Measurements from ENCODE around the gene GH2.

GH2 gene

DNA sequence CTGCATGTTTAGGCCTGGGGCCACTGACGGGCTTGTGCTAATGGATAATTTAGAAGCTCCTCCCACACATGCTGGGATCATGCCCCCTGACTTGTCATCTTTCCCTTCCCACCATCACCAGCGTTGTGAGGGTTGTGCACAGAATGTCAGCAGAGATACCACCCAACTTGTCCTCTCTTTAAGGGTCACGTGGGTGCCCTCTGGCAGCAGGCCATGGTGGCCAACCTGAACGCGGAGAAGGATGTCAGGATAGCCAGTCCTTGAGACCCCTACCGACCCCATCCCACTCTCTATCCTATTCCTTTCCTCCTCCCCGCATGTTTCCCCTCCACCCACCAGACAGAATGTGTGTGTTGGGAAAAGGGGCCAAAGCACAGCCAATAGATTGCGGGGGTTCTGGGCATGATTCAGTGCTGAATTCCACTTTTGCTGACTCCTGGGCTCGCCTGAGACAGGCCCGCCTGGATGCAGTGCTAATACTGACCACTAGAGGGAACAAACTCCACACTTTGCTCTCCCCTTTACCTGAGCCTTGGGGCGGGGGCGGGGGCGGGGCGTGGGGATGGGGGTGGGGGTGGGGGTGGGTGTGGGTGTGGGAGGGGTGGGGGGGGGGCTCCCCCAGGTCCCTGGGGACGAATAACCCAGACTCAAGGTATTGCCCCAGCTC lies at the start of gene GH2:
GH2 (minus strand) TSS at position 10 of the 667 bp plus-strand sequence. CDS start 143 bp downstream, outside the sequence.
- Histone ChIP-seq H3K4me2 (no peak within 1 kb of the TSS), H3K4me1 (peaks cover 0 to 12% (median 5%) of the 10 kb centered on the region in 10 experiments; a peak in 5 of 20 replicates)
- TF ChIP-seq Cebpa-rat (IDR thresholded peaks at IDR 0.05) = no peak

DNA sequence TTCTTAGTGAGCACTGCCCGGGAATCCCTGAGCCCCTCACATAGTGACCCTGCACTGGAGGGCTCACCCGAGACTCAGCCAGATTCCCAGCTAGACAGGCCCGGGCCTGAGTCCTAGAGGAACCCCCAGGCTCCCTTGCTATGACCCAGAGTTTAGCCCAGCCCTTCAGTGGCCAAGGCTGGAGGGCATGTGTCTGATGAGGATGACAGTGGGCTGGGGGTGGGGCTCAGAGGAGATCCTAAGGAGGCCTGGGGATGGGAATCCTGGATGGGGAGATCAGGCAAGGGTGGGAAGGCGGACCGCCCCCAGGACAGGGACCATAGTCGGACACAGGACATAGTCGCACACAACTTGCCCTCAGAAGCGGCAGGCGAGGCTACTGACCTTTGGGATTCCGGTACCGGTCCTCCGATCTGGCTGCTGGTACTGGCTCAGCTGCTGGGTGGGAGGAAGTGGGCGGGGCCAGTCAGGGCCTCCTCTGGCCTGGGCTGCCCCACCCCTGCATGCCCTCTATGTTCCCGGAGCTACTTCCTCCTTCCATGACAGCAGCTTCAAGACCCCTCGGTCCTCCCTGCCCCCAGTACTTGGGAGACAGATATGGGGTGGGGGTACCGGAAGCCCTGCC lies 49.3 kb upstream of the GH2 start:
- peak overlapping the region; percentile 73 to 87 (median 78) for H3K9ac ChIP-seq

More for the DNA sequence above, at the start of gene GH2:
- Histone ChIP-seq H3K27ac (no peak within 1 kb of the TSS), H3K27me3 (no peaks in the 10 kb centered on the region), H3K36me3 (no peaks in the 10 kb centered on the region), H3K9ac (no peak within 1 kb of the TSS), H3K9me3 (replicated peaks in 1 of 11) (no peaks in the 10 kb centered on the region), H4K20me1 (no peaks in the 10 kb centered on the region), H3K4me3 (no peak within 1 kb of the TSS)

DNA sequence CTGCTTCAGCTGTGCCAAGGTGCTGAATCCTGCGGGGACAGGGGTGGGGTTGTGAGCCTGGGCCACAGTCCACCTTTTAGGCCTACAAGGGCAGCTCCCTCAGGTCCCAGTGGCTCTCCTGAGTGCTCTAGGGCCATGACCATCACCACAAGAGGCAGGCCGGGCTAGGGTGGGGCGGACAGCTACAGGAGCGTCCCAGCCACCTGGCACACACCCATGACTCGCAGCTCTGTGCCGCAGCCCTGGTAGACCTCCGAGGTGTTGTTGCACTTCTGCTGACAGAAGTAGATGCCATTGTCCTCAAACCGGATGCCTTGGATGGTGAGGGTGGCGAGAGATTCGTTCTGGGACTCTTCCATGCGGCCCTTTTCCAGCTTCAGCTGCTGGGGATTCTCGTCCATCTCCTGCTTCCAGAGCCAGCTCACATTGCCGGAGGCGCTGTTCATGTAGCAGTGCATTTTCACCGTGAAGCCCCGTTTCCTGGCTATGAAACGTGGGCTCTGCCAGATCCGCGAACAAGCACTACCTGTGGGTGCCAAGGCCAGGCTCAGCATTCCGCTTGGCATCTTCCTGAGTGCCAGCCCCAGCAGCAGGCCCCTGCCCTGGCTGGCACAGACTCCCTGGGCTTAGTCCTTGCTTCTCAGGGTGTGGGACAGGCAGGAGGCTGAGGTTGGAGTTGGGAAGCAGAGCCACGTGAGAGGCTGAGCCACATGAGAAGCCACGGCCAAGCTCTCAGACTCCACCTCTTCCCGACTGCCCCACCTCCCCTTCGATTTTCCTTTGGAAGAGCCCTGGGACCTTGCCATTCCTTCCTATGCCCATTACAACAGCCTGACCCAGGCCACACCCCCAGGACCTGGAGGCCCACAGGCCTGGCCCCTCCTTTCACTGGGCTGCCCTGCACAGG lies 48.4 kb upstream of the GH2 start:
- peaks cover 84 to 100% (median 97%) of the 10 kb centered on the region in 10 experiments for H3K4me1 ChIP-seq

More for the DNA sequence above, 49.3 kb upstream of the GH2 start:
- Histone ChIP-seq H3K27ac (peak overlapping the region; percentile 63 to 87 (median 77); a peak in 21 of 22 replicates), H3K27me3 (no peaks in the 10 kb centered on the region), H3K4me3 (peak overlapping the region; percentile 51 to 91 (median 72)), H4K20me1 (peaks cover 0 to 35% (median 27%) of the 10 kb centered on the region in 11 experiments; a peak in 16 of 22 replicates), H3K9me3 (replicated peaks in 1 of 11) (peaks cover 0 to 7% (median 0%) of the 10 kb centered on the region in 11 experiments; a peak in 3 of 22 replicates), H3K36me3 (peaks cover 20 to 33% (median 26%) of the 10 kb centered on the region in 11 experiments), H3K4me1 (peaks cover 78 to 95% (median 93%) of the 10 kb centered on the region in 10 experiments), H3K4me2 (peak overlapping the region; percentile 89 to 99 (median 98))
- no peak for TF ChIP-seq Cebpa-rat (IDR thresholded peaks at IDR 0.05)

DNA sequence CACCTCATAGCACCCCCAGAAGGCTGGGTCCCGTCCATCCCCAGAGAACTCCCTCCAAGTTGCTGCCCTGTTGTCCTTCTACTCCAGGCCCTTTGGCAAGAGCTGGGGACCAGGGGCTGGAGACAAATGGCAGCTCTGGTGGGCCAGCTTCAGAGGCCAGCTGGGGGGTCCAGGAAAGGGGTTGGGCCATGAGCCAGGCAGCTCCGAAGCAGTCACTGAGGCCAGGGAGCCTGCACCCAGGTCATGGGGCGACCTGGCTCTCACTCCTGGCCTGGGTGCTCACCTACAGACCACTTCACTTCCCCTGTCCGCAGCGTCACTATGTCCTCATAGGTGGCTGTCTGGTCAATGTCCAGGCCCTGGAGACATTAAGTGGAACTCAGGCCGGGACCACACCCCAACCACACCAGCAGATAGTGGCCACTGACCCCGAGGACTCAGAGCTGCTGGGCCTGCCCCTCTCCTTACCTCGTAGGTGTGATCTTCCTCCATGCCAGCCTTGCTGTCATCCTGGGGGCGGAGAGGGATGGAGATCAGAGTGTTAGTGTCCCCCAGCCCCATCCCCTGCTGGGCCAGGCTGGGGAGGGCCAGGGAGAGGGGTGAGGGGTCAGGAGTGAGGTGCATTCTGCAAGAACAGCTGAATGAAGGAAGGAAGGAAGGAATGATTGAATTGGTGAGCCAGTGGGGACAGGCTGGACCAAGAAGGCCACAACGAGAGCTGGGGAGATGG lies 47.4 kb upstream of the GH2 start:
- Histone ChIP-seq H3K9ac (peak overlapping the region in 6 of 11 experiments; percentile 74 to 87 (median 85); a peak in 9 of 22 replicates), H3K4me3 (peak overlapping the region in 5 of 10 experiments; percentile 71 to 91 (median 77); a peak in 7 of 20 replicates), H3K9me3 (replicated peaks in 1 of 11) (peaks cover 0 to 7% (median 0%) of the 10 kb centered on the region in 11 experiments; a peak in 3 of 22 replicates), H3K27ac (peak overlapping the region in 8 of 11 experiments; percentile 7 to 87 (median 68); a peak in 11 of 22 replicates), H3K4me1 (peaks cover 74 to 100% (median 94%) of the 10 kb centered on the region in 10 experiments), H4K20me1 (peaks cover 0 to 35% (median 27%) of the 10 kb centered on the region in 11 experiments; a peak in 16 of 22 replicates), H3K27me3 (no peaks in the 10 kb centered on the region), H3K4me2 (peak overlapping the region; percentile 89 to 99 (median 98)), H3K36me3 (peaks cover 20 to 33% (median 26%) of the 10 kb centered on the region in 11 experiments)
- no peak for TF ChIP-seq Cebpa-rat (IDR thresholded peaks at IDR 0.05)

More for the DNA sequence above, 48.4 kb upstream of the GH2 start:
- Histone ChIP-seq H3K9ac (peak overlapping the region; percentile 73 to 87 (median 78); a peak in 21 of 22 replicates), H3K27ac (peak overlapping the region in 9 of 11 experiments; percentile 73 to 87 (median 77); a peak in 16 of 22 replicates), H3K4me3 (peak overlapping the region; percentile 51 to 91 (median 72)), H3K36me3 (peaks cover 20 to 33% (median 26%) of the 10 kb centered on the region in 11 experiments), H4K20me1 (peaks cover 0 to 35% (median 27%) of the 10 kb centered on the region in 11 experiments; a peak in 16 of 22 replicates), H3K9me3 (replicated peaks in 1 of 11) (peaks cover 0 to 7% (median 0%) of the 10 kb centered on the region in 11 experiments; a peak in 3 of 22 replicates), H3K27me3 (no peaks in the 10 kb centered on the region), H3K4me2 (peak overlapping the region; percentile 89 to 99 (median 98))
- no peak for TF ChIP-seq Cebpa-rat (IDR thresholded peaks at IDR 0.05)

DNA sequence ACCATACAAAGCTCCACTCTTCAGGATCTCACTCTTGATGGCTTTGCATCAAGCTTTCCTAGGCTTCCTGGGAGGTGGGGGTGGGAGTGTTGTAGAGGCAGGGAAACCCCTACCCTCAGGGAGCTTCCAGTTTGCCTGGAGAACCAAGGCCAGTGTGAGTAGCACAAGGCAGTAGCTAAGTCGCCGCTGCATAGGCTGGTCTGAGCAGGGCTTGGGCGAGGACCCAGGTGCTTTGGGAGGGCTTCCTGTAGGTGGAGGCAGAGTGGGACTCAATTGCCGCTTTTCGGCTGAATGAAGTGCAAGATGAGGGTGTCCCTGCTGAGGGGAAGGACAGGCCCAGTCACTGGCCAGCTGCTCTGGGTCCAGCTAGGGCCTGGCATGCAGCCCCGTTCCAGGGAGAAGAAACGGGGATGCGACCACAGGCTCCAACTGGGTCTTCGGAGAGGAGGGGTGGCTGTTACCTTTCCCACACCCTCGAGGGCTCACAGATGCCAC lies 46.5 kb upstream of the GH2 start:
- no peaks in the 10 kb centered on the region for H3K27me3 ChIP-seq
- H3K36me3 ChIP-seq = peaks cover 20 to 33% (median 26%) of the 10 kb centered on the region in 11 experiments
- peak overlapping the region in 6 of 11 experiments; percentile 34 to 87 (median 63); a peak in 8 of 22 replicates for H3K9ac ChIP-seq
- H4K20me1 ChIP-seq = peaks cover 0 to 35% (median 27%) of the 10 kb centered on the region in 11 experiments; a peak in 16 of 22 replicates
- peaks cover 0 to 7% (median 0%) of the 10 kb centered on the region in 11 experiments; a peak in 3 of 22 replicates for H3K9me3 ChIP-seq (replicated peaks in 1 of 11)
- no peak for TF ChIP-seq Cebpa-rat (IDR thresholded peaks at IDR 0.05)
- peak overlapping the region in 8 of 11 experiments; percentile 7 to 87 (median 68); a peak in 13 of 22 replicates for H3K27ac ChIP-seq
- peak overlapping the region in 6 of 10 experiments; percentile 3 to 91 (median 52); a peak in 8 of 20 replicates for H3K4me3 ChIP-seq
- peaks cover 69 to 100% (median 93%) of the 10 kb centered on the region in 10 experiments for H3K4me1 ChIP-seq
- H3K4me2 ChIP-seq = peak overlapping the region; percentile 89 to 99 (median 98)

DNA sequence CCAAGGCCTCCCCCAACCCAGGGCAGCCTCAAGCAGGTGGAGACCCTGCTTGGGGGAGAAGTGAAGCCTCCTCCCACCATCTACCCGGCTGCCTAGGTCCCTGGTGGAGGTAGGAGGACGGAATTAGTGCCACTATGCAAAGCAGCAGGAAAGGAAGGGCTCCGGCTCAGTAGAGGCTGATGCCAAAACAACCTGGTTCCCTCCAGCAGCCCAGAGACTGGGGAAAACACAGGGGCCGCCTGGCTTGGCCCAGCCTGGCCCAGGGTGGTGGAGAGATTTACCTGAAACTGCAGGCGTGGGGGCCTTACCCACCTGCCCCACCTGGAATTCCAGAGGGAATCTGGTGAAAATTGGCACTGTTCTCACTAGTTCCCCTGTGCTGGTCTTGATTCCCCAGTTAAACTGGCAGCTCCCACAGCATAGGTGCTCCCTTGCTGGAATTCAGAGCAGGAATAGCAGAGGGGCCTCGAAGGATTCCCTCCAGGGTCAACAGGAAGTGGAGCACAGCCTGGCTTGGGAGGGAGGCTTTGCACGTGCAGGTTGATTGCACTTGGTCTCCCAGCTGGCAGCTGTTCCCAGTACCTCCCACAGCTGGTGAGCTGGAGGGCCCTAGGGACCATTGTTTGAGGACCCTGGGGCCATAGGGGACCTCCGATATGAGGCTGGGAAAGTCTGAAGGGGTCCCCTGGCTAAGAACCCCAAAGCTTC lies 45.9 kb upstream of the GH2 start:
- TF ChIP-seq Cebpa-rat (IDR thresholded peaks at IDR 0.05) = no peak
- Histone ChIP-seq H3K27ac (peak overlapping the region in 8 of 11 experiments; percentile 7 to 87 (median 68); a peak in 15 of 22 replicates), H3K36me3 (peaks cover 20 to 33% (median 26%) of the 10 kb centered on the region in 11 experiments)

More for the DNA sequence above, 45.9 kb upstream of the GH2 start:
- peak overlapping the region in 6 of 10 experiments; percentile 3 to 83 (median 40); a peak in 10 of 20 replicates for H3K4me3 ChIP-seq
- H3K9me3 ChIP-seq (replicated peaks in 1 of 11) = peaks cover 0 to 7% (median 0%) of the 10 kb centered on the region in 11 experiments; a peak in 3 of 22 replicates
- H3K27me3 ChIP-seq = no peaks in the 10 kb centered on the region
- peaks cover 0 to 35% (median 27%) of the 10 kb centered on the region in 11 experiments; a peak in 16 of 22 replicates for H4K20me1 ChIP-seq
- H3K9ac ChIP-seq = peak overlapping the region in 9 of 11 experiments; percentile 17 to 87 (median 52); a peak in 14 of 22 replicates
- peaks cover 69 to 100% (median 93%) of the 10 kb centered on the region in 10 experiments for H3K4me1 ChIP-seq
- H3K4me2 ChIP-seq = peak overlapping the region; percentile 89 to 99 (median 98)
